Caco-2 (cell line): ENCODE data around the gene SGCD. TPM values are rescaled to one million over a fixed set of nuclear protein-coding genes. Genes with fewer than 3 reads are reported as not detected.

Experiments
- BruUV-seq: library from RNA; stranded (reverse); fragments of 400-500 nt; replicated peaks from 2 replicates; lab custom pipeline; 2021; lab: Mats Ljungman, UMichigan
- CTCF ChIA-PET: fragments of 300-600 bp; sonication (Branson Sonifier 250); formaldehyde crosslinking; loops from one replicate; lab custom pipeline; 2022; ENCODE audit warnings: antibody characterized with exemption; lab: Charles Lee
- POLR2A ChIA-PET: fragments of 300-600 bp; sonication (Branson Sonifier 250); formaldehyde crosslinking; loops from one replicate; lab custom pipeline; 2022; ENCODE audit warnings: antibody characterized with exemption; lab: Charles Lee
- DNase-seq, 2 experiments: peaks; one replicate each; pipeline versions ENCODE4 v3.0.0 to v3.0.0-alpha.2; 2020 to 2022
- H3K27me3 ChIP-seq: replicated peaks from 2 replicates; pipeline ENCODE4 v1.6.0; 2011; ENCODE audit warnings: low read length; ENCODE audit not compliant: control insufficient read depth, insufficient read depth
- H3K36me3 ChIP-seq: 2 replicates; pipeline ENCODE4 v1.5.1; 2011; ENCODE audit warnings: low read length; ENCODE audit not compliant: control insufficient read depth, insufficient read depth
- H3K4me1 ChIP-seq: fragments of 250-450 bp; sonication (Bioruptor Pico); 2 replicates; pipeline ENCODE4 v1.5.1; 2020; ENCODE audit warnings: mild to moderate bottlenecking
- H3K4me3 ChIP-seq: 2 replicates; pipeline ENCODE4 v1.5.1; 2011; ENCODE audit warnings: low read depth, mild to moderate bottlenecking, control low read depth, low read length
- H3K9me3 ChIP-seq: fragments of 250-450 bp; sonication (Bioruptor Pico); 2 replicates; pipeline ENCODE4 v1.5.1; 2020; ENCODE audit warnings: mild to moderate bottlenecking, moderate library complexity
- H3K27ac Mint-ChIP-seq: one replicate; pipeline ENCODE4 v1.8.0; 2022; ENCODE audit warnings: mixed read lengths; ENCODE audit not compliant: unreplicated experiment
- H3K27me3 Mint-ChIP-seq: one replicate; pipeline ENCODE4 v1.8.0; 2022; ENCODE audit warnings: mixed read lengths; ENCODE audit not compliant: insufficient read depth, unreplicated experiment
- H3K36me3 Mint-ChIP-seq: one replicate; pipeline ENCODE4 v1.8.0; 2022; ENCODE audit warnings: mild to moderate bottlenecking, mixed read lengths; ENCODE audit not compliant: insufficient read depth, unreplicated experiment
- H3K4me1 Mint-ChIP-seq: one replicate; pipeline ENCODE4 v1.8.0; 2022; ENCODE audit warnings: low read depth, mixed read lengths; ENCODE audit not compliant: unreplicated experiment
- H3K4me3 Mint-ChIP-seq: one replicate; pipeline ENCODE4 v1.8.0; 2022; ENCODE audit warnings: mild to moderate bottlenecking, moderate library complexity, mixed read lengths; ENCODE audit not compliant: unreplicated experiment
- H3K9me3 Mint-ChIP-seq: one replicate; pipeline ENCODE4 v1.8.0; 2022; ENCODE audit warnings: mixed read lengths; ENCODE audit not compliant: unreplicated experiment
- CTCF ChIP-seq, 2 experiments: fragments of 200-600 bp in 1 of 2; IDR thresholded peaks; 1 replicate in 1 of 2; 2 replicates in 1 of 2; pipeline versions ENCODE4 v1.5.1 to v1.8.0; 2011 to 2022; ENCODE audit warnings: antibody characterized with exemption in 1 of 2, control low read depth in 1 of 2, inconsistent platforms in 1 of 2, low read depth in 1 of 2, low read length in 1 of 2, mild to moderate bottlenecking in 1 of 2, moderate library complexity in 1 of 2; ENCODE audit not compliant: insufficient read depth in 1 of 2, severe bottlenecking in 1 of 2, unreplicated experiment in 1 of 2
- intact Hi-C: fragments of 100-400 bp; cut with micrococcal nuclease; formaldehyde crosslinking; loops from one replicate; pipeline ENCODE4 v1.10.0; 2022; ENCODE audit not compliant: unreplicated experiment
- total RNA-seq: library from RNA; stranded (reverse); gene quantifications from 2 replicates; pipeline ENCODE4 v1.2.3, GENCODE V29; 2022

Gene SGCD
- total RNA-seq, 1 experiment from 2014 or later = 0.20 TPM

- Histone ChIP-seq H3K9me3 (no peaks in the 10 kb centered on the region), H3K4me3 (no peak overlapping the region), H3K27me3 (no peaks in the 10 kb centered on the region), H3K4me1 (peaks cover 30% of the 10 kb centered on the region), H3K36me3 (no peaks in the 10 kb centered on the region)
- intact Hi-C loops = loop anchor here (1.0 to 2.0 kb wide), 3 partner anchors 46 to 703 kb away; no protein-coding TSS in a partner anchor
- Mint-ChIP-seq H3K27me3 (no peaks in the 10 kb centered on the region), H3K36me3 (no peaks in the 10 kb centered on the region), H3K4me1 (peaks cover 31% of the 10 kb centered on the region), H3K27ac (peak overlapping the region; percentile 74), H3K4me3 (peak overlapping the region; percentile 34), H3K9me3 (no peaks in the 10 kb centered on the region)
- ChIA-PET POLR2A (no interaction called here), CTCF (interaction anchor here (0.7 kb wide), 1 partner anchor 703 kb away, joined by 3 read pairs; no protein-coding TSS in a partner anchor)
- DNase-seq = peak; percentile 57 to 73
- no peak for TF ChIP-seq CTCF (IDR thresholded peaks at IDR 0.05; ENCODE audit: insufficient read depth in 1 of 2, low read depth in 1 of 2, low read length in 1 of 2, severe bottlenecking in 1 of 2, unreplicated experiment in 1 of 2)
- no TSS peak for BruUV-seq
Measured at GRCh38 chr5:156647034-156647451, 320.1 kb downstream of the SGCD start.

- Histone ChIP-seq H3K27me3 (no peaks in the 10 kb centered on the region), H3K4me1 (no peaks in the 10 kb centered on the region), H3K4me3 (no peak overlapping the region), H3K9me3 (no peaks in the 10 kb centered on the region), H3K36me3 (no peaks in the 10 kb centered on the region)
- intact Hi-C loops = no loop called here
- no peaks in the 10 kb centered on the region for H3K9me3 Mint-ChIP-seq
- H3K4me1 Mint-ChIP-seq = no peaks in the 10 kb centered on the region
- no peaks in the 10 kb centered on the region for H3K27me3 Mint-ChIP-seq
- DNase-seq = no peak
- H3K27ac Mint-ChIP-seq = no peak overlapping the region
- no peak for TF ChIP-seq CTCF (IDR thresholded peaks at IDR 0.05; ENCODE audit: insufficient read depth in 1 of 2, low read depth in 1 of 2, low read length in 1 of 2, severe bottlenecking in 1 of 2, unreplicated experiment in 1 of 2)
- ChIA-PET CTCF (no interaction called here), POLR2A (no interaction called here)
- no peak overlapping the region for H3K4me3 Mint-ChIP-seq
- BruUV-seq = no TSS peak
- no peaks in the 10 kb centered on the region for H3K36me3 Mint-ChIP-seq
Measured at GRCh38 chr5:156654444-156654843, 327.5 kb downstream of the SGCD start.

- POLR2A ChIA-PET = no interaction called here
- BruUV-seq = no TSS peak
- no peak overlapping the region for H3K27ac Mint-ChIP-seq
Measured at GRCh38 chr5:156655732-156656131, 328.8 kb downstream of the SGCD start.

More at GRCh38 chr5:156655732-156656131, 328.8 kb downstream of the SGCD start:
- Histone ChIP-seq H3K9me3 (no peaks in the 10 kb centered on the region), H3K36me3 (no peaks in the 10 kb centered on the region), H3K4me1 (no peaks in the 10 kb centered on the region), H3K27me3 (no peaks in the 10 kb centered on the region), H3K4me3 (no peak overlapping the region)
- intact Hi-C loops = no loop called here
- DNase-seq = no peak
- CTCF ChIA-PET = no interaction called here
- no peak for TF ChIP-seq CTCF (IDR thresholded peaks at IDR 0.05; ENCODE audit: insufficient read depth in 1 of 2, low read depth in 1 of 2, low read length in 1 of 2, severe bottlenecking in 1 of 2, unreplicated experiment in 1 of 2)
- Mint-ChIP-seq H3K9me3 (no peaks in the 10 kb centered on the region), H3K4me3 (no peak overlapping the region), H3K4me1 (no peaks in the 10 kb centered on the region), H3K27me3 (no peaks in the 10 kb centered on the region), H3K36me3 (no peaks in the 10 kb centered on the region)
